HG03342 (cell line): ENCODE results near the gene BCL2L1.
A peak's percentile ranks its signal among the peaks of the same experiment; 100 is the strongest.

Experiments
- ATAC-seq: cut with Tn5 transposase; IDR thresholded peaks from one replicate; pipeline ENCODE4 v1.9.1; 2021; ENCODE audit warnings: mild to moderate bottlenecking, moderate library complexity; ENCODE audit not compliant: unreplicated experiment

BCL2L1 gene

DNA sequence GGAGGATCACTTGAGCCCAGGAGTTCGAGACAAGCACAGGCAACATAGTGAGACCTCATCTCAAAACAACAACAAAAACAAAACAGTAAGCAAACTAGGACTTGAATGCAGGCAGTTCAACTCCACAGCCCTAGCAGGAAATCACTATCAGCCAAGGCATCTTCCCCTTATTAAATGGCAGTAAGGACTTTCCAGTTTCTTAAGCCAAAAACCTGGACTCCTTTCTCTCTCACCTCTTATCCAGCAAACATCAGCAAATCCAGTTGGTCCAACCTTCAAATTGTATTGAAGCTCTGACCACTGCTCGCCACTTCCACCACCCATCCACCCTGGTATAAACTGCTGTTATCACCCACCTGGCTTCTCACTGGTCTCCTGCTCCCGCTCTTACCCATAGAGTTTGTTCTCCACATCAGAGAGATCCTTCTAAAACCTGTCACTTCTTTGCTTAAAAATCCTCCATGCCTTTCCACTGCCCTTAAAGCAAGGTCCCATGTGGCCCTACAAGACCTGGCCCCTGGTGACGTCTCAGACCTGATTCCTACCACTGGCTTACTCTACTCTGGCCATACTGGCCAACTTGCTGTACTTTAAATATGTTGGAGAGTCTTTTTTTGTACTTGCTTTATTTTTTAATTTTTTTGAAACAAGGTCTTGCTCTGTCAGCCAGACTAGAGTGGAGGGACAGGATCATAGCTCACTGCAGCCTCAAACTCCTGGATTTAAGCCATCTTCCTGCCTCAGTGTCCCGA is 27.6 kb downstream of the BCL2L1 start:
- ATAC-seq, result no peak

DNA sequence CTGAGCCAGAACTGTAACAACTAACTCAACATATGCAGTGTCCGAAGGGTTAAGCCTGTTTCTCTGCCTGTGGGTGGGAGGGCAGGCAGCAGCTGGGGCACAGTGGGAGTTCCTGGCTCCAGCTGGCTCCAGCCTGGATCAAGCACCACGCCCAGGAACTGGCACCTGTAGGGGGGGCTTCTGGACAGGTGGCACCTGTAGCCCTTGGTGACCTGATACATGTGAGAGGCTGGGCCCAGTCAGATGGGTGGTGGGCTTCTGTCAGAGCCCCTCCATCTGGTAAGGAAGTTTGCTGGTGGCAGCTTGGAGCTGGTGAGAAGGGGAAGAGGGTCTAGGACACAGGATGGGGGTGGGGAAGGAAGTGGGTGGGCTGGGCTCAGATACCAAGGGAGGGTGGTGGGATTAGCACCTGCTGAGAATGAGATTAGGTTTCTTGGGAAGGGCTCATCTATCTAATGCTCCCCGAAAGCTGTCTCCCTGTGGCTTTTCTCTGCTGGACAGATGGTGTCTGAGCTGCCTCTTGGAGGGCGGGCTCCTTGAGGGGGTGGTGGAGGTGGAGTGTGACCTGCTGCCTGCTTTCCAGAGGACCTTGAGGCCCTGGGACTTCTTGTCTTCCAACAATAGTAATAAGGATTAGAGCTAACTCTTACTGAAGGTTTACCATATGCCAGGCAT is 28.5 kb downstream of the BCL2L1 start:
- ATAC-seq, result no peak

DNA sequence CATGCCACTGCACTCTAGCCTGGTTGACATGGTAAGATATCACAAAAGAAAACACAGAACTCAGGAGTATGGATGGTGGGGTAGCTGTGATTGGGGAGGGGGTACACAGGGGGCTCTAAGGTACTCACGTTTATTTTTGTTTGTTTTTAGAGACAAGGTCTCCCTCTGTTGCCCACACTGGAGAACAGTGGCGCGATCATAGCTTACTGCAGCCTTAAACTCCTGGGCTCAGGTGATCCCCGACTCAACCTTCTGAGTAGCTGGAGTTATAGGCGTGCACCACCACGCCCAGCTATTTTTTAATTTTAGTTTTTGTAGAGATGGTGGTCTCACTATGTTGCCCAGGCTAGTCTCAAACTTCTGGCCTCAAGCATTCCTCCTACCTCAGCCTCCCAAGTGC is 29.3 kb downstream of the BCL2L1 start:
- ATAC-seq, result no peak

DNA sequence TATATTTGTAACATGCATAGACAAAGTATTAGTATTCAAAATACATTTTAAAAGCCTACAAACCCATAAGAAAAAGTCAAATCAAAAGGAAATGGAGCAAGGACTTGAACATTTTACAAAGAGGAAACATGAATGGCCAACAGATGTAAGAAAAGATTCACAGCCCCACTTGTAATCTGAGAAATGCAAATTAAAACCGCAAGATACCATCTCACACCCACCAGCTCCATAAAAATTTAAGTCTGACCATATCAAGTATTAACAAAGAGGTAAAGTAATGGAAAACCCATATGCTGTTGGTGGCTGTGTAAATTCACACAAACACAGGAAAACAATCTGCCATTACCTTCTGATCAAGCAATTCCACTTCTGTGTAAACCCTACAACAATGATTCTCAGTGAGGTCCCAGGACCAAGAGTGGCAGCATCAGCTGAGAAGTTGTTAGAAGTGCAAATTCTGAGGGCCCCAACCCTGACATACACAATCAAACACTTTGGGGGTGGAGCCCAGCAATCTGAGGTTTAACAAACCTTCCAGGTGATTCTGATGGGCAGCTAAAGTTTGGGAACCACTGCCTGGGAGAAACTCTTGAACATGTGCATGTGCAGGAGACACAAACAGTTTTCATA is 30.9 kb downstream of the BCL2L1 start:
- peak; percentile 51 for ATAC-seq

DNA sequence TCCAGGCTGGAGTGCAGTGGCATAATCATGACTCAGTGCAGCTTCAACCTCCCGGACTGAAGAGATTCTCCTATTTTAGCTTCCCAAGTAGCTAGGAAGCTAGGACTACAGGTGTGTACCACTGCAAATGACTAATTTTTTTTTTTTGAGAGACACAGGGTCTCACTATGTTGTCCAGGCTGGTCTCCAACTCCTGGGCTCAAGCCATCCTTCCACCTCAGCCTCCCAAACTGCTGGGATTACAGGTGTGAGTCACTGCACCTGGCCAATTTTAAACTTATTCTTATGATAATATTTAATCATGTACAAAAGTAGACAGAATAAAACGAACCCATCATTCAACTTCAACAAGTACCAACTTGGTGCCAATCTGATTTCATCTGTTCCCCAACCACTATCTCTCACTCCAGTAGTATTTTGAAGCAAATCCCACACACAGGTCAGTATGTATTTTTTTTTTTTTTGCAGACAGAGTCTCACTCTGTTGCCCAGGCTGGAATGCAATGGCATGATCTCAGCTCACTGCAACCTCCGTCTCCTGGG is 32.5 kb downstream of the BCL2L1 start:
- ATAC-seq, result no peak

DNA sequence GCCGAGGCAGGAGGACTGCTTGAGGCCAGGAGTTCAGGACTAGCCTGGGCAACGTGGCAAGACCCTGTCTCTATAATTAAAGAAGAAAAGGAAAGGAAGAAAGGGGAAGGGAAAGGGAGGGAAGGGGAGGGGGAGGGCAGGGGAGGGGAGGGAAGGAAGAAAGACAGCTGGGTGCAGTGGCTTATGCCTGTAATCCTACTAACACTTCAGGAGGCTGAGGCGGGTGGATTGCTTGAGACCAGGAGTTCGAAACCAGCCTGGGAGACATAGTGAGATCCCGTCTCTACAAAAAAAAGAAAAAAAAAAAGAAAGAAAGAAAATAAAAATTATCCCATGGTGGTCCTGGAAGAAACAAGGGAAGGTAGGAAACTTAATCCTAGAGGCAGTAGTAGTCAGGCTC is 33.5 kb downstream of the BCL2L1 start:
- ATAC-seq, result no peak

DNA sequence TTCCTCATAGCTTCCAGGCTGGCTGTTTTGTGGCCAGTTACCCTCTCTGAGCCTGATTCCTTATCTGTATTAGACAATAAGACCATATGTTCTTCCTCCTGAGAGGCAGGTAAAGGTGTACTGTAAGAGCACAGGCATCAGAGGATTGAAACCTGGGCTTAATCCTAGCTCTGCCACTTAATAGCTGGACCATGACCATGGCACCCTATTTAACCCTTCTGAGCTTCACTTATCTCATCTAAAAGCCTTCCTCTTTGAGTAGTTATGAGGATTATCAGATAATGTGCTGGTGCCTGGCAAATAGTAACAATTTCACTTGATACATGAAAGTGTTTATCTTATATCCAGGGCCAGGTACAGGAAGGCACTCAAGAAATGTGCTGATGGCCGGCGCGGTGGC is 34.9 kb downstream of the BCL2L1 start:
- no peak for ATAC-seq

DNA sequence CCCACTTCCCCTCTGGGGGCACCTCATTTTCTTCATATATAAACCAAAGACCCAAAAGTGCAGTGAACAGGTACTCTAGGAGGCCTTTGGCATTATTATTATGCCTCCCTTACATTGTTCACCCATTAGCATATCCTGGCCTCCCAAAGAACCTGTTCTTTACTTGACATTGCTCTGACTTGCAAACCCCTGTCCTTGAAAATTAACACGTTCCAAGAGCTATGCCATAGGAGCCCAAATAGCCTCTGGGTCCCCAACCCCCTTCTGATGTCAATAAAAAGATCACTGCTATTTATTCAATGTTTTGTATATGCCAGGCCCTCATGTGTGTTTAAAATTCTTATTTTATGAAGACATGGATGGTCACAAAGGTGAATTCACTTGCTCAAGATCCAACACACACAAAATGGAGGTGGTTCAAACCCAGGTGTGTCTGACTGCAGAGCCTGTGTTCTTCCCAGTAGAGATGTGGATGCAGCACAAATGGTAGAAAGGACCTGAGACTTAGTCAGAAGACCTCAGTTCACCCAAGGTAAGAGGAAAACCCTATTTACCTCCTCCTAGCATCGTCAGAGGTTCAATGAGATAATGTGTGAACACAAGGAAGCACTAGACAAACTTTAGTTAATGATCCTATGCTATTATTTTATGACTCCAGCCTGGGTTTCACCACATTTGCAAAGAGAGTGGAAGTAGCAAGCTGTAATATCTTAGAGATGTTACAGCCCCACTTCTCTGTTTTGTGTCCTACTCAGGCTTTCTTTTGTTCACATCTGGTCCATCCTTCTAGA is 36.6 kb downstream of the BCL2L1 start:
- ATAC-seq, result no peak

DNA sequence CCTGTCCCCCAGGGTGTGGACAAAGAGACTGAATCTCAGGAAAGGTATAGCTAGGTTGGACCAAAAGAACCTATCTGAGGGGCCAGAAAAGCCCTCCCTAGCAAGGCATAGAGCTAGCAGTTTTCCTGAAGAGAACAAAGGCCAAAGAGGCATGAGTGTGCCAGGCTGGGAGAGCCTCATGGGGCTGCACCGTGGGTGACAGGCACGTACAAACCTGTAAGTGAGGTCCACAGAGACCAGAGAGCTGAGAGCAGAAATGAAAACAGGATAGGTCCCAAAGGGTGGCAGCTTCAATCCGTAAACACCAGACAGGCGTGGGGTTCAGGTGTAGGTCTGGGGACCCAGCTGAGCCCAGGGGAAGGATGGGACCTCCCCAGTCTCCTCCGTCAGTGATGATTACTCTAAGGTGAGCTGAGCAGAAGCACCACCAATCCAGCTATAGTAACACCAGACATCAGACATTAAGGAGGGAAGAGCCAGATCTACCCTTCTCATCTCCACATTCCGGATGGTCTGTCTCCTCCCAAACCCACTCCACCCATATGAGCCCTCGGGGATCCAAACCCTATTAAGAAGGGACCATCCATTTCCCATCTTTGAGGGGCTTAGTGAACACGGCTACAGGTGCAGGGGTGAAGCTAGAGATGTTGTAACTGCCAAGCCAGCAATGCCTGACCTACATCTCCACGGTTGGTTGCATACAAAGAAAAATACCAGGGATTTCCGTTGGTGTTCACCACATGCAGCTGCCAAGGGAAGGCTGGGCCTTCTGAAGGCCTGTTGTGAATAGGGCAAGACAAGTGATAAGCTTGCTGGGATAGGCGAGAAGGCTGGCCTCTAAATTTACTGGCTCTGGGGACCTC is 38.3 kb downstream of the BCL2L1 start:
- no peak for ATAC-seq

DNA sequence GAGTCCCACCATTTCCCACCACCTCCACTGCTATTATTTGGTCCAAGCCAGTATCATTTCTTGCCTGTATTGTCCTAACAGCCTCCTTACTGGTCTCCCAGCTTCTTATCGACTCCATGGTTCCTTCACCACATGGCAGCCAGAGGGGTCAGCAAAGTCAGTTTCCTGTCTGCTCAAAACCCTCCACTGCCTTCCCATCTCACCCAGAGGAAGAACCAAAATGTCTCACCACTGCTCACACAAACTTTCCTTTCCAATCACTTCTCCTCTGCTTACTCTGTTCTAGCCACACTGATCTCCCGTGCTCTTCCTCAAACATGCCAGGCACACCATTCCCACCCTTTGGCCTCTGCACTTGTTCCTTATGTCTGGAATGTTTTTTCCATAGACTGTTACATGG is 39.7 kb downstream of the BCL2L1 start:
- no peak for ATAC-seq

DNA sequence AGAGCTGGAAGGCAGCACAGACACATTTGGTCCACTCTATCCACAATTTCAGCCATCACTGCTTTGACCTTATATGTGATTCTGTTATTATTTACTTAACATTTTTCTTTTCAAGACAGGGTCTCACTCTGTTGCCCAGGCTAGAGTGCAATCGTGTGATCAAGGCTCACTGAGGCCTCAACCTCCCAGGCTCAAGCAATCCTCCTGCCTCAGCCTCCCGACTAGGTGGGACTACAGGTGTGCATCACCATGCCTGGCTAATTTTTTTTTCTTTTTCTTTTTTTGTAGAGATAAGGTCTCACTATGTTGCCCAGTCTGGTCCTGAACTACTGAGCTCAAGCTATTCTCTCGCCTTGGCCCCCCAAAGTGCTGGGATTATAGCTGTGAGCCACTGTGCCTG is 40.3 kb downstream of the BCL2L1 start:
- ATAC-seq, result no peak

DNA sequence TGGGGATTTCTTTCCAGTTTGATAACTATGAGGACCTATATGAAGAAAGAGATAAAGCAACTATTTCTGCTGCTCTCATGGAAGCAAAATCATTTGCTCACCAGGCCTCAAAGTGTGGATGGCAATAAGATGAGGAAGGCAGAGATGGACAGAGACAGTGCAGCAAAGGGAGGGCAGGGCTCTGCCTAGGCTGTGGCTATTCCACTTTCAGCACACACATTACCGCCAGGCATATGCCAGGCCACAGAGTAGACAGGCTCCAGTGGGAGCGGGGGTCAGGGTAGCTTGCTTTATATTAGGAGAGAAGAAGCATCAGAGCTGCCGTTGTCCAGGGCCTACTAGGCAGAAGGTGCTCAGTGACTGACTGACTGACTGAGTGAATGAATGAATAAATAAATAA is 40.9 kb downstream of the BCL2L1 start:
- ATAC-seq, result no peak

DNA sequence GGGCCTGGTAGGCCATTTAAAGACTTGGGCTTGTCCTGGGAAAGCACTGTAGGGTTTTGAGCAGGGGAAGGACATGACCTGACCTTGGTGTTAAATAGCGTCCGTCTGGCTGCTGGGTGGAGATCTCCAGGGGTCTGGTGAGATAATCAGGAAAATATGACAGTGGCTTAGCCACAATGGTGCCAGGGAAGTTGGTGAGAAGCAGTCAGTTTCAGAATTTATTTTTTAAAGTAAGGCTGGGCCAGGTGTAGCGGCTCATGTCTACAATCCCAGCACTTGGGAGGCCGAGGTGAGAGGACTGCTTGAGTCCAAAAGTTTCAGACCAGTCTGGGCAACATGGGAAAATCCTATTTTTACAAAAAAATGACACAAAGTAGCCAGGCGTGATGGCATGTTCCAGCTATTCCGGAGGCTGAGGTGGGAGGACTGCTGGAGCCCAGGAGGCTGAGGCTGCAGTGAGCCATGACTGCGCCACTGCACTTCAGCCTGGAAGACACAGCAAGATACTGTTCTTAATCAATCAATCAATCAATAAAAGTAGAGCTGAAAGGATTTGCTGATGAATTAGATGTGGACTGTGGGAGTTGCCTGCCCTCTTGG is 41.4 kb downstream of the BCL2L1 start:
- no peak for ATAC-seq

DNA sequence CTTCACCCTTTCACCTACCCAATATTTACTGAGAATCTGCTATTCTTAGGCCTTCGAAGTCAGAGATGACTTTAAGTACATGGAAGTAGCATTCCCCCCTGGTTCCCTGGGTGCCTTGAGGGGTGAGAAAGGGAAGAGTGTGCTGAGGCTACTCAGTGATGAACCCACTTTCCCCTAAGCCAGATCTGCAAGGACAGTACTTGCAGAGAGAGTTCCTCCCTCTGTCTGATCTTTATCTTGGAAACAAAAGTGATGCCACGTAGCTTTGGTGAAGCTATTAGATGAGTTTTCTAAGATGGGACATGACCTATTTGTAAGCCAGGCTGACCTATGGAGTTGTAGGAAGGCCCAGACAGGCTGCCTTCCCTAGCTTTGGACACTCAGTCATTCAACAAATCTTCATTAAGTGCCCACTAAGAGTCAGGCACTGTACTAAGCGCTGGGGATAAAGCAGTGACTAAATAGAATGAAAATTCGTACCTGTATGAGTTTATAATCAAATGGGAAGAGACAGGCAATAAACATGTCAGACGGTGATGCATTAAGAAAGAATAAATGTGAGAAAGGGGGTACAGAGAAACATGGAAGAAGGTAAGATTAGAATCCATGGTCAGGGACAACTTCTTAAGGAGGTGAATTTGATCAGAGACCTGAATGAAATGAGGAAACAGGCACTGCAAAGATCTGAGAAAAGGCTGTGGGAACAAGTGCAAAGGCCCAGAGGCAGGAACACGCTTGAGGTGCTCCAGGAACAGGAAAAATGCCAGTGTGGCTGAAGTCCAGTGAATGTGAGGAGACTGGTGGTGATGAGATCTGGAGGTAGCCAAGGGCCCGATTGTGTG is 42.2 kb downstream of the BCL2L1 start:
- no peak for ATAC-seq

DNA sequence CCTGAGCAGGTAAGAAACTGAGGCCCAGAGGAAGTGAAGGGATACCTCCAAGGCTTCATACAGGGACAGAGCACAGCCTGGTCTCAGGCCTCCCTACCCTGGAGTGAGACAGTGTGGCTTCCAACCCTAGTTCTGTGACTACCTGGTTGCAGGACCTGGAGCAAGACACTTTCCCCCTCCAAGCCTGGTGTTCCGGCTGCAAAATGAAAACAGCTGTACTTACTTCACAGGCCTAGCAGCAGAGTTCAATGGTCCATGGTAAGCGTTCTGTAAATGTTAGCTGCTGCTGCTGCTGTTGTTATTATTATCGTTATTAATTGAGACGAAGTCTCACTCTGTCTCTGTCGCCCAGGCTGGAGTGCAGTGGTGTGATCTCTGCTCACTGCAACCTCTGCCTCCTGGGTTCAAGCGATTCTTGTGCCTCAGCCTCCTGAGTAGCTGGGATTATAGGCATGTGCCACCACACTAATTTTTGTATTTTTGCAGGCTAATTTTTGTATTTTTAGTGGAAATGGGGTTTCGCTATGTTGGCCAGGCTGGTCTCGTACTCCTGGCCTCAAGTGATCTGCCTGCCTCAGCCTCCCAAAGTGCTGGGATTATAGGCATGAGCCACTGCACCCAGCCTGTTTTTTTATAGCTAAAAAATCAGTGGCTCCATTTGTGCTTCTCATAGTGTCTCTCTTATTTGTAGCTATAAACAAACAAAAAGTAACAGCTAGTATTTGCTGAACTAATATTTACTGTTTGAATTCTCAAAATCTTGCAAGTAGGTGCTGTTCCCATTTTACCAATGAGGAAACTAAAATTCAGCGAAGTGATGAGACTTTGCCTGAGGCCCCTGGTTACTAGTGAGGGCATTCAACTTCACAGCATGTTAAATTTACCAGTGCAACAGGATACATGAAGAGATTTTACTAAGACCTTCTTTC is 43.0 kb downstream of the BCL2L1 start:
- no peak for ATAC-seq

DNA sequence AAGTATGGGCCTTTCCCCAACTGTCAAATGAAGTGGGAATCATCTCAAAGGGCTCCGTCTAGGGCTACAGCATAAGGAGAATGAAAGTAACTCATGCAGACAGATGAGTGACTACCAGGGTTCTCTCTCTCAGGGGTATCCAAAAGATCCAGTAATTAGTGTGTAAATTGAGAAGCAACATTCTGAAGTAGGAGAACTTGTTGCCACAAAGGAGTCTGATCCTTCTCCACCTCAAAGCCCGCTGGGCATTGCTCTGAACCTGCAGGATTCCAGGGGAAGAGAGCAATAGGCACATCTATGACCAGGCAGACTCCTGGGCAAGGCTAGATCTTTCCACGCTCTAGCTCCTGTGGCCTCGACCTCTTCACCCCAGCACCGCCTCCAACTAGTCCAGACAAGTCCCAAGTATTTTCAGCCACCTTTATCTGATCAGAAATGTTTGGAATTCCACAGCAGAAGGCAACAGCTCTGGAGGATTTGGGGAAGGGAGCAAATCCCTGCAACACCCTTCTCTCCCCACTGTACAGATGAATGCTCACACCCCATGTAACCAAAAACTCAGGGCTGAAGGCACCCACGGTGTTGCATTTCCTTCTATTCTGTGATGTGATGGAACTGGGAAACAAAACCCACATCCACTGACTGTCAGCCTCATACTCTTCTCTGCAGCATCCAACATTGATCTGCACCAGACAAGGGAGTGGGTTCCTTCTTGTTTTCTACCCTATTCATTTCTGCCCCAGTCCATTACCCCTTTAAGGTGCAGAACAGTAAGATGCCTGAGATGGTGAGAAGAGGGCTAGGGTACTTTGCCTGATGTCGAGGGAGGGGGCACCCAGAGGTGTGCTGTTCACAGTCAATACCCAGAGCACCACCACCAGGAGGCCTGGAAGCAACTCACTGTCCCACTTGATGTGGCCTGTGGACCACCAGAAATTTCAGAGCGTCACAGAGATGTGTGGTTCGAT is 44.0 kb downstream of the BCL2L1 start:
- ATAC-seq, result no peak
